ENCODE data around the gene MVB12B. TPM values are rescaled to one million over a fixed set of nuclear protein-coding genes. Genes with fewer than 3 reads are reported as not detected.

The MVB12B gene
- total RNA-seq, 1 experiment from 2014 or later = 10.9 TPM

DNA sequence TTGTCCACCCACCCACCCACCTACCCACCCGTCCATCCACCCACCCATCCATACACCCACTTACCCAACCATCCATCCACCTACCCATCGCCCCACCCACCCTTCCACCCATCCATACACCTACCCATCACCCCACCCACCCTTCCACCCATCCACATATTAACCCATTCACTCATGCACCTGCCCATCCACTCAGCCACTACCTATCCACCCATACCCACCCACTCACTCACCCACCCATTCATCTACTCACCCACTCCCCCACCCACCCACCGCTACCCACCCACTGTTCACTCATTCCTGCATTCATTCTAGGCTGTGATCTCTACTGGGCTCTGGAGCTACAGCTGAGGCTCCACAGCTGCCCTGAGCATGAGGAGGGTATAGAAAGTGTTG lies 169.6 kb downstream of the MVB12B start:
- ATAC-seq (no peak), DNase-seq (ENCODE audit: low read depth, low spot score) (no peak)
- TF ChIP-seq CEBPB (IDR thresholded peaks at IDR 0.05; ENCODE audit: low read depth) (no peak), TCF7L2 (IDR thresholded peaks at IDR 0.05; ENCODE audit: borderline replicate concordance, extremely low read depth, insufficient read depth, insufficient read length) (no peak)
- ChIA-PET POLR2A (no interaction called here), CTCF (interaction anchor here (1.2 to 2.3 kb wide), 2 partner anchors 62 to 209 kb away, joined by 4 to 13 read pairs; no protein-coding TSS in a partner anchor), RAD21 (ENCODE audit: low non-redundant PET in 1 of 2, low total read pairs in 2 of 2, uncharacterized antibody in 2 of 2, unreplicated experiment in 2 of 2) (no interaction called here)
- Histone ChIP-seq H3K9ac (ENCODE audit: low read length) (no peak overlapping the region), H3K27me3 (ENCODE audit: insufficient read depth, low read length) (no peaks in the 10 kb centered on the region), H3K79me2 (ENCODE audit: insufficient read depth, low read length) (no peaks in the 10 kb centered on the region), H3K36me3 (ENCODE audit: control insufficient read depth in 1 of 2, insufficient read depth in 2 of 2, low read length in 2 of 2) (no peaks in the 10 kb centered on the region), H3K4me2 (ENCODE audit: low read length) (no peak overlapping the region), H3K4me3 (replicated peaks in 1 of 2; ENCODE audit: low read depth in 1 of 2, low read length in 2 of 2) (no peak overlapping the region), H3K4me1 (ENCODE audit: control insufficient read depth in 1 of 2, insufficient read depth in 2 of 2, low read length in 2 of 2) (peaks cover 0 to 13% of the 10 kb centered on the region in 2 experiments; a peak in 1 of 4 replicates), H3K27ac (ENCODE audit: low read depth, low read length) (no peak overlapping the region), H2AFZ (ENCODE audit: low read depth, low read length, poor library complexity, severe bottlenecking) (no peak overlapping the region), H4K20me1 (ENCODE audit: insufficient read depth) (no peaks in the 10 kb centered on the region), H3K9me2 (ENCODE audit: insufficient read depth) (no peaks in the 10 kb centered on the region), H3K9me3 (ENCODE audit: control insufficient read depth in 1 of 2, insufficient read depth in 1 of 2, low read depth in 1 of 2, low read length in 2 of 2) (no peaks in the 10 kb centered on the region)
- no TSS peak for BruUV-seq (replicated peaks)
- intact Hi-C loops (cut with micrococcal nuclease) = loop anchor here (10.0 kb wide), 1 partner anchor 351 kb away; no protein-coding TSS in a partner anchor

GRCh38 chr9:126496781-126497659 lies 170.4 kb downstream of the MVB12B start:
- intact Hi-C loops (cut with micrococcal nuclease) = loop anchor here (10.0 kb wide), 1 partner anchor 352 kb away; no protein-coding TSS in a partner anchor
- Histone ChIP-seq H3K36me3 (ENCODE audit: control insufficient read depth in 1 of 2, insufficient read depth in 2 of 2, low read length in 2 of 2) (no peaks in the 10 kb centered on the region), H3K9me2 (ENCODE audit: insufficient read depth) (no peaks in the 10 kb centered on the region), H3K4me2 (ENCODE audit: low read length) (no peak overlapping the region), H4K20me1 (ENCODE audit: insufficient read depth) (no peaks in the 10 kb centered on the region), H3K79me2 (ENCODE audit: insufficient read depth, low read length) (no peaks in the 10 kb centered on the region), H2AFZ (ENCODE audit: low read depth, low read length, poor library complexity, severe bottlenecking) (no peak overlapping the region), H3K9ac (ENCODE audit: low read length) (no peak overlapping the region), H3K27me3 (ENCODE audit: insufficient read depth, low read length) (no peaks in the 10 kb centered on the region), H3K27ac (ENCODE audit: low read depth, low read length) (no peak overlapping the region), H3K9me3 (ENCODE audit: control insufficient read depth in 1 of 2, insufficient read depth in 1 of 2, low read depth in 1 of 2, low read length in 2 of 2) (no peaks in the 10 kb centered on the region), H3K4me1 (ENCODE audit: control insufficient read depth in 1 of 2, insufficient read depth in 2 of 2, low read length in 2 of 2) (peaks cover 0 to 13% of the 10 kb centered on the region in 2 experiments; a peak in 1 of 4 replicates), H3K4me3 (replicated peaks in 1 of 2; ENCODE audit: low read depth in 1 of 2, low read length in 2 of 2) (no peak overlapping the region)
- ChIA-PET POLR2A (no interaction called here), CTCF (interaction anchor here (1.2 to 2.3 kb wide), 2 partner anchors 61 to 209 kb away, joined by 4 to 13 read pairs; no protein-coding TSS in a partner anchor), RAD21 (ENCODE audit: low non-redundant PET in 1 of 2, low total read pairs in 2 of 2, uncharacterized antibody in 2 of 2, unreplicated experiment in 2 of 2) (no interaction called here)
- DNase-seq (ENCODE audit: low read depth, low spot score) (no peak), ATAC-seq (no peak)
- no peak for TF ChIP-seq SRF (IDR thresholded peaks at IDR 0.05; ENCODE audit: low read depth)
- TF ChIP-seq, protein P1, sequence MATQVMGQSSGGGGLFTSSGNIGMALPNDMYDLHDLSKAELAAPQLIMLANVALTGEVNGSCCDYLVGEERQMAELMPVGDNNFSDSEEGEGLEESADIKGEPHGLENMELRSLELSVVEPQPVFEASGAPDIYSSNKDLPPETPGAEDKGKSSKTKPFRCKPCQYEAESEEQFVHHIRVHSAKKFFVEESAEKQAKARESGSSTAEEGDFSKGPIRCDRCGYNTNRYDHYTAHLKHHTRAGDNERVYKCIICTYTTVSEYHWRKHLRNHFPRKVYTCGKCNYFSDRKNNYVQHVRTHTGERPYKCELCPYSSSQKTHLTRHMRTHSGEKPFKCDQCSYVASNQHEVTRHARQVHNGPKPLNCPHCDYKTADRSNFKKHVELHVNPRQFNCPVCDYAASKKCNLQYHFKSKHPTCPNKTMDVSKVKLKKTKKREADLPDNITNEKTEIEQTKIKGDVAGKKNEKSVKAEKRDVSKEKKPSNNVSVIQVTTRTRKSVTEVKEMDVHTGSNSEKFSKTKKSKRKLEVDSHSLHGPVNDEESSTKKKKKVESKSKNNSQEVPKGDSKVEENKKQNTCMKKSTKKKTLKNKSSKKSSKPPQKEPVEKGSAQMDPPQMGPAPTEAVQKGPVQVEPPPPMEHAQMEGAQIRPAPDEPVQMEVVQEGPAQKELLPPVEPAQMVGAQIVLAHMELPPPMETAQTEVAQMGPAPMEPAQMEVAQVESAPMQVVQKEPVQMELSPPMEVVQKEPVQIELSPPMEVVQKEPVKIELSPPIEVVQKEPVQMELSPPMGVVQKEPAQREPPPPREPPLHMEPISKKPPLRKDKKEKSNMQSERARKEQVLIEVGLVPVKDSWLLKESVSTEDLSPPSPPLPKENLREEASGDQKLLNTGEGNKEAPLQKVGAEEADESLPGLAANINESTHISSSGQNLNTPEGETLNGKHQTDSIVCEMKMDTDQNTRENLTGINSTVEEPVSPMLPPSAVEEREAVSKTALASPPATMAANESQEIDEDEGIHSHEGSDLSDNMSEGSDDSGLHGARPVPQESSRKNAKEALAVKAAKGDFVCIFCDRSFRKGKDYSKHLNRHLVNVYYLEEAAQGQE (IDR thresholded peaks at IDR 0.05; ENCODE audit: low read depth) = no peak
- TF ChIP-seq, protein P2, sequence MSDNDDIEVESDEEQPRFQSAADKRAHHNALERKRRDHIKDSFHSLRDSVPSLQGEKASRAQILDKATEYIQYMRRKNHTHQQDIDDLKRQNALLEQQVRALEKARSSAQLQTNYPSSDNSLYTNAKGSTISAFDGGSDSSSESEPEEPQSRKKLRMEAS (IDR thresholded peaks at IDR 0.05) = no peak
- no peak for TF ChIP-seq CEBPB (IDR thresholded peaks at IDR 0.05; ENCODE audit: low read depth)
- no peak for TF ChIP-seq RAD21 (IDR thresholded peaks at IDR 0.05; ENCODE audit: low read depth)
- TF ChIP-seq POLR2AphosphoS5 (IDR thresholded peaks at IDR 0.05; ENCODE audit: low read depth, low read length) = no peak
- no peak for TF ChIP-seq ELF1 (IDR thresholded peaks at IDR 0.05; ENCODE audit: borderline replicate concordance, low read depth)
- TF ChIP-seq SIN3A (IDR thresholded peaks at IDR 0.05; ENCODE audit: low read depth) = no peak
- no peak for TF ChIP-seq JUND (IDR thresholded peaks at IDR 0.05)
- no peak for TF ChIP-seq EGR1 (IDR thresholded peaks at IDR 0.05; ENCODE audit: low read depth)
- TF ChIP-seq EZH2 (IDR thresholded peaks at IDR 0.05) = no peak
- TF ChIP-seq, protein P3, sequence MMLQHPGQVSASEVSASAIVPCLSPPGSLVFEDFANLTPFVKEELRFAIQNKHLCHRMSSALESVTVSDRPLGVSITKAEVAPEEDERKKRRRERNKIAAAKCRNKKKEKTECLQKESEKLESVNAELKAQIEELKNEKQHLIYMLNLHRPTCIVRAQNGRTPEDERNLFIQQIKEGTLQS (IDR thresholded peaks at IDR 0.05) = no peak
- TF ChIP-seq POLR2A (IDR thresholded peaks at IDR 0.05; ENCODE audit: borderline replicate concordance, extremely low read depth, insufficient read depth, insufficient read length) = no peak
- no TSS peak for BruUV-seq (replicated peaks)

All from HCT116 (cell line).